ENCODE measurements around the gene HECTD4. TPM values are rescaled to one million over a fixed set of nuclear protein-coding genes. Genes with fewer than 3 reads are reported as not detected.

Gene HECTD4
- total RNA-seq, 2 donors from 2014 or later, result 54.3 to 60.9 TPM

- no peaks in the 10 kb centered on the region for H3K27me3 Mint-ChIP-seq
- DNase-seq (no peak), ATAC-seq (no peak)
- H3K4me3 Mint-ChIP-seq, result no peak overlapping the region
- no peaks in the 10 kb centered on the region for H3K4me1 Mint-ChIP-seq
- H3K36me3 Mint-ChIP-seq (ENCODE audit: low read depth), result peaks cover 5% of the 10 kb centered on the region
- no peaks in the 10 kb centered on the region for H3K9me3 ChIP-seq (ENCODE audit: control insufficient read depth, low read length, poor library complexity, severe bottlenecking)
- no peak overlapping the region for H3K27ac Mint-ChIP-seq
These were observed 194.0 kb downstream of the HECTD4 start for GRCh38 chr12:112188130-112188830.

GRCh38 chr12:112185093-112185923 is 196.9 kb downstream of the HECTD4 start:
- Mint-ChIP-seq H3K36me3 (ENCODE audit: low read depth) (peaks cover 3% of the 10 kb centered on the region), H3K4me3 (no peak overlapping the region), H3K4me1 (no peaks in the 10 kb centered on the region), H3K27ac (no peak overlapping the region), H3K27me3 (no peaks in the 10 kb centered on the region)
- ATAC-seq (no peak), DNase-seq (no peak)
- H3K9me3 ChIP-seq (ENCODE audit: control insufficient read depth, low read length, poor library complexity, severe bottlenecking), result no peaks in the 10 kb centered on the region

- DNase-seq (no peak), ATAC-seq (no peak)
- peaks cover 3% of the 10 kb centered on the region for H3K36me3 Mint-ChIP-seq (ENCODE audit: low read depth)
- no peaks in the 10 kb centered on the region for H3K4me1 Mint-ChIP-seq
- no peaks in the 10 kb centered on the region for H3K9me3 ChIP-seq (ENCODE audit: control insufficient read depth, low read length, poor library complexity, severe bottlenecking)
- no peaks in the 10 kb centered on the region for H3K27me3 Mint-ChIP-seq
- no peak overlapping the region for H3K4me3 Mint-ChIP-seq
- no peak overlapping the region for H3K27ac Mint-ChIP-seq
These were observed 198.0 kb downstream of the HECTD4 start for GRCh38 chr12:112184056-112184887.

- DNase-seq, result no peak
- H3K4me1 Mint-ChIP-seq, result no peaks in the 10 kb centered on the region
- no peaks in the 10 kb centered on the region for H3K36me3 Mint-ChIP-seq (ENCODE audit: low read depth)
- ATAC-seq, result no peak
- no peak overlapping the region for H3K27ac Mint-ChIP-seq
- no peak overlapping the region for H3K4me3 Mint-ChIP-seq
- no peaks in the 10 kb centered on the region for H3K27me3 Mint-ChIP-seq
- H3K9me3 ChIP-seq (ENCODE audit: control insufficient read depth, low read length, poor library complexity, severe bottlenecking), result no peaks in the 10 kb centered on the region
These were observed 198.8 kb downstream of the HECTD4 start for GRCh38 chr12:112183141-112184021.

- no peaks in the 10 kb centered on the region for H3K9me3 ChIP-seq (ENCODE audit: control insufficient read depth, low read length, poor library complexity, severe bottlenecking)
- Mint-ChIP-seq H3K36me3 (ENCODE audit: low read depth) (no peaks in the 10 kb centered on the region), H3K27ac (no peak overlapping the region), H3K4me3 (no peak overlapping the region), H3K27me3 (no peaks in the 10 kb centered on the region), H3K4me1 (no peaks in the 10 kb centered on the region)
- ATAC-seq (no peak), DNase-seq (no peak)
These were observed 199.7 kb downstream of the HECTD4 start for GRCh38 chr12:112182499-112182898.

- no peak overlapping the region for H3K4me3 Mint-ChIP-seq
- DNase-seq, result no peak
- no peaks in the 10 kb centered on the region for H3K9me3 ChIP-seq (ENCODE audit: control insufficient read depth, low read length, poor library complexity, severe bottlenecking)
- H3K27me3 Mint-ChIP-seq, result no peaks in the 10 kb centered on the region
- H3K4me1 Mint-ChIP-seq, result no peaks in the 10 kb centered on the region
- no peak for ATAC-seq
- no peaks in the 10 kb centered on the region for H3K36me3 Mint-ChIP-seq (ENCODE audit: low read depth)
- peak overlapping the region; percentile 87 for H3K27ac Mint-ChIP-seq
These were observed 201.8 kb downstream of the HECTD4 start for GRCh38 chr12:112180422-112180821.

GRCh38 chr12:112179916-112180315 is 202.3 kb downstream of the HECTD4 start:
- no peaks in the 10 kb centered on the region for H3K9me3 ChIP-seq (ENCODE audit: control insufficient read depth, low read length, poor library complexity, severe bottlenecking)
- Mint-ChIP-seq H3K36me3 (ENCODE audit: low read depth) (no peaks in the 10 kb centered on the region), H3K27me3 (no peaks in the 10 kb centered on the region), H3K4me1 (no peaks in the 10 kb centered on the region), H3K27ac (peak overlapping the region; percentile 87), H3K4me3 (no peak overlapping the region)
- no peak for ATAC-seq
- no peak for DNase-seq

GRCh38 chr12:112179341-112179740 is 202.9 kb downstream of the HECTD4 start:
- H3K27ac Mint-ChIP-seq, result peak overlapping the region; percentile 87

GRCh38 chr12:112178796-112179195 is 203.4 kb downstream of the HECTD4 start:
- H3K27ac Mint-ChIP-seq, result no peak overlapping the region
- no peaks in the 10 kb centered on the region for H3K4me1 Mint-ChIP-seq
- H3K9me3 ChIP-seq (ENCODE audit: control insufficient read depth, low read length, poor library complexity, severe bottlenecking), result no peaks in the 10 kb centered on the region
- H3K27me3 Mint-ChIP-seq, result no peaks in the 10 kb centered on the region
- no peak overlapping the region for H3K4me3 Mint-ChIP-seq
- ATAC-seq (no peak), DNase-seq (no peak)
- H3K36me3 Mint-ChIP-seq (ENCODE audit: low read depth), result no peaks in the 10 kb centered on the region

More at GRCh38 chr12:112179341-112179740, 202.9 kb downstream of the HECTD4 start:
- no peaks in the 10 kb centered on the region for H3K4me1 Mint-ChIP-seq
- ATAC-seq (no peak), DNase-seq (no peak)
- no peaks in the 10 kb centered on the region for H3K27me3 Mint-ChIP-seq
- no peaks in the 10 kb centered on the region for H3K9me3 ChIP-seq (ENCODE audit: control insufficient read depth, low read length, poor library complexity, severe bottlenecking)
- H3K4me3 Mint-ChIP-seq, result no peak overlapping the region
- no peaks in the 10 kb centered on the region for H3K36me3 Mint-ChIP-seq (ENCODE audit: low read depth)

GRCh38 chr12:112176321-112177010 is 205.8 kb downstream of the HECTD4 start:
- ATAC-seq (no peak), DNase-seq (no peak)
- H3K9me3 ChIP-seq (ENCODE audit: control insufficient read depth, low read length, poor library complexity, severe bottlenecking), result no peaks in the 10 kb centered on the region
- no peaks in the 10 kb centered on the region for H3K4me1 Mint-ChIP-seq
- H3K4me3 Mint-ChIP-seq, result no peak overlapping the region
- H3K27me3 Mint-ChIP-seq, result no peaks in the 10 kb centered on the region
- no peak overlapping the region for H3K27ac Mint-ChIP-seq
- no peaks in the 10 kb centered on the region for H3K36me3 Mint-ChIP-seq (ENCODE audit: low read depth)

- no peaks in the 10 kb centered on the region for H3K4me1 Mint-ChIP-seq
- H3K27me3 Mint-ChIP-seq, result no peaks in the 10 kb centered on the region
- H3K27ac Mint-ChIP-seq, result no peak overlapping the region
- H3K9me3 ChIP-seq (ENCODE audit: control insufficient read depth, low read length, poor library complexity, severe bottlenecking), result no peaks in the 10 kb centered on the region
- no peak for DNase-seq
- H3K36me3 Mint-ChIP-seq (ENCODE audit: low read depth), result no peaks in the 10 kb centered on the region
- H3K4me3 Mint-ChIP-seq, result no peak overlapping the region
- no peak for ATAC-seq
These were observed 206.7 kb downstream of the HECTD4 start for GRCh38 chr12:112175361-112176155.

Measured in T-helper 17 cell (primary cell).